GM19395 (cell line): ENCODE data around the gene RASGEF1C.
A peak's percentile ranks its signal among the peaks of the same experiment; 100 is the strongest.

Experiments used
- ATAC-seq: cut with Tn5 transposase; IDR thresholded peaks from one replicate; pipeline ENCODE4 v1.9.1; 2021; ENCODE audit warnings: mild to moderate bottlenecking, moderate library complexity; ENCODE audit not compliant: unreplicated experiment

Gene RASGEF1C

DNA sequence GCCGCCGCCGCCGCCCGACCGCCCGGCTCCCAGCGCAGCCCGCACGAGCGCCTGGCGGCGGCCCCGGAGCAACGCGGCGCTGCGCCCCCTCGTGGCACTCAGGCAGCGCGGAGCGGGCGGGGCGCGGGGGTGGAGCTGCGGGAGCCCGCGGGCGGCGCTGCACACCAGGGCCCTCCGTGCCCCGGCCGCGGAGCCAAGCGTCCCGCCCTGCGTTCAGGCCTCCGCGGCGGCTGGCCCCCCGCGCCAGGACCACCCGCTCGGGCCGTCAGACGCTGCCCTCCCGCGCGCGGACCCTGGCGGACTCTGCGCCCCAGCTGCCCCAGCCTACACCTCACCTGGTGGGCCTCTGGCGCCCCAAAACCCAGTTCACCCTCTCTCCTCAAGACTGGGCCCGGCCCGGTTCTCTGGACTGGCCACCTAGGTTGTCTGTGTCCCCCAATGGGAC is at the start of gene RASGEF1C:
RASGEF1C (minus strand) TSS at position 75 of the 445 bp plus-strand sequence. CDS start 71,159 bp downstream, outside the sequence.
- ATAC-seq = peak; percentile 54

- ATAC-seq = no peak
These were observed 44.2 kb upstream of the RASGEF1C start for GRCh38 chr5:180253036-180253824.

DNA sequence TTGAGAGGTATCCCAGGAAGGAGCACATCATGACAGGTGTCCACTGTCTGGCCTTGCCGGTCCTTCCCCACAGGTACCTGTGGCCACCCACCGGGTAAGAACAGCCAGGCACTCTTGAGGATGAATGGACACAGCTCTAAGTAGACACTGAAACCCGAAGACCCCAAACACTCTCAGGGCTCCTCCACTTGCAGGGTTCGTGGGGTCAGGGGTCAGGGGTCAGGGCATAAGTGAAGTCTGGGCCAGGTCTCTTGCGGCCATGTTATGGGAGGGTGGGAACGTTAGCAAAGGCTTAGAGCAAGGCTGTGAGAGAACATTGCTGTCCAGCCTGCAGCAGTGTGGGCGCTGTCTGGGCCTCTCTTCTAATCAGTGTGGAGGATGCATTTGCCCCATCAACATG is 42.9 kb upstream of the RASGEF1C start:
- ATAC-seq = no peak

- no peak for ATAC-seq
These were observed 42.1 kb upstream of the RASGEF1C start for GRCh38 chr5:180251141-180251540.

- ATAC-seq = no peak
These were observed 41.3 kb upstream of the RASGEF1C start for GRCh38 chr5:180250329-180250728.

DNA sequence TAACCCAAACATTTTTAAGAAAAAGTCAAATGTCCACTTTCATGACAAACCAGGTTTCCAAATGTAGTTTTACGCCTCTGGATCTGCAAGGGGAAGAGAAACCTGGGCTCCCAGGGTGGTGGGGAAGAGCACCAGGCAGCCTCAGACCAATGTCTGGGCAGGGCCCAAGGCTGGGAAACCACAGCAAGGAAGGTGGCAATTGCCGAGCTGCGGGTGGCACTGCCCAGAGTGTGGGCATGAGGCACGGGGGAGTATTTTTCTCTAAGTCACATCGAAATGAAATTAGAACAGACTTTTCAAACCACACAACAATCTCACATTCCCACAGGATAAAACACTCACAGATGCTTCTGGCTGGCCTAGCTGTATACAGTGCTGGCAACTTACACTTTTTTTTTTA is 32.6 kb upstream of the RASGEF1C start:
- ATAC-seq = no peak

DNA sequence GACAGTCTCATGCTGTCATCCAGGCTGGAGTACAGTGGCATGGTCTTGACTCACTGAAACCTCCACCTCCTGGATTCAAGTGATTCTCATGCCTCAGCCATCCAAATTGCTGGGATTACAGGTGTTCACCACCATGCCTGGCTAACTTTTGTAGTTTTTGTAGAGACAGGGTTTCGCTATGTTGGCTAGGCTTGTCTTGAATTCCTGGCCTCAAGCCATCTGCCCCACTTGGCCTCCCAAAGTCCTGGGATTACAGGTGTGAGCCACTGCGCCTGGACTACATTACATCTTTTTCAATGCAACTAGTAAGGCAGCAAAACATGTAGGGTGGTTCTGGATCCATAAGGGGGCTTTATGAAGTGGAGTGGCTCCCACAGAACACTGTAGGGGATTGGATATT is 29.6 kb upstream of the RASGEF1C start:
- no peak for ATAC-seq

- no peak for ATAC-seq
These were observed 26.8 kb upstream of the RASGEF1C start for GRCh38 chr5:180235846-180236245.

GRCh38 chr5:180235077-180235476 is 26.1 kb upstream of the RASGEF1C start:
- ATAC-seq = no peak

GRCh38 chr5:180234271-180234670 is 25.3 kb upstream of the RASGEF1C start:
- no peak for ATAC-seq

DNA sequence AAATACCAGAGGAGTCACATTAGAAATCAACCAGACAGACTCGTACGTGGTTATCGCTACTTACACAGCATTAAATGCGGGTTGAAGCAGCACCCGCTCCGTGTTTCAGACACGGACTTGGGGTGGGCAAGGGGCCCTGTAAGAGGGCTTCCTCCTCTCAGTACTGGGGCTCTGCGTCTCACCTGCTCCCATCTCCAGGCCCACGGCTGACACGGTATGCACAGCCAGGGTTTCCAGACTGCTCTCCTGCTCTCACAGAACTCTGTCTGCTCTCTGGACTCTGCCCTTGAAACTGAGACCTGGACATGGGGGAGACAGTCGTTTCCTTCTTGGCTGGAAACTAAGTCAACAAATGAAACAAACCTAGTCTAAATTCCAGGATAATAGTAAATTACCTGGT is 24.7 kb upstream of the RASGEF1C start:
- no peak for ATAC-seq

DNA sequence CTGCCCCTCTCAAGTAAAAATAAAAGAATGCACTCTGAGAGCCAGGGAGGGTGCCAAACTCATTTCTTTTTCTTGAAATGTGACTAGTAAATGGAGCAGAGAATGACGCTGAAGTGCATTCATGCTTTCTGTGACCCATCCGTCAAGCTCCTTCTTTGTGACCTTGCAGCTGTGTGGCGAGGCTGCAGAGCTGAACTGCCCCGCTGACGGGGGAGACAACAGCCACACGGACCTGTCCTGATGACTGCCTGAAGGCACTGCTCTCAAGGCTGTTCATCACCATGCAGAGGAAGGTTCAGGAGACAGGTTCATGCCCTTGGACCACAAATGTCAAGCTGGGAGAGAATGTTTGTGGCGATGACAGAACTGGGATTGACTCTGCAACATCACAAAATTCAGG is 21.0 kb upstream of the RASGEF1C start:
- ATAC-seq = no peak

DNA sequence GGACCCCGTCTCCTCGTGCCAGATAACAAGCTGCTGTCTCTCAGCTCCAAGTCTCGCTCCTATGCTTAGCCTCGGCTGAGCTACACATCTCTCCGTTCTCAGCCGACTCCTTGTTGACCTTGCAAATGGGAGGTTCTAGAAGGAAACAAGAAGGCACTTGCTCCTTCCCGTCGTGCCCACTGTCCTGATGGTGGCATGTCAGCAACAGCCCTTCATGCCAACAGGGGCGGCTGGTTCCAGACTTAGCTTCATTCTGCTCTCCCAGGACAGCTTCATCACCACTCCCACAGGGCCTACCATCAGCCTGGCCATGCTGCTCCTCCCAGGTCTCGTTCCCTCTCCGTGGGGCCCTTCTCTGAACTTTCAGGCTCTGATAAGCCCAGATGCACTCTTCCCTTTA is 13.0 kb upstream of the RASGEF1C start:
- ATAC-seq = no peak

DNA sequence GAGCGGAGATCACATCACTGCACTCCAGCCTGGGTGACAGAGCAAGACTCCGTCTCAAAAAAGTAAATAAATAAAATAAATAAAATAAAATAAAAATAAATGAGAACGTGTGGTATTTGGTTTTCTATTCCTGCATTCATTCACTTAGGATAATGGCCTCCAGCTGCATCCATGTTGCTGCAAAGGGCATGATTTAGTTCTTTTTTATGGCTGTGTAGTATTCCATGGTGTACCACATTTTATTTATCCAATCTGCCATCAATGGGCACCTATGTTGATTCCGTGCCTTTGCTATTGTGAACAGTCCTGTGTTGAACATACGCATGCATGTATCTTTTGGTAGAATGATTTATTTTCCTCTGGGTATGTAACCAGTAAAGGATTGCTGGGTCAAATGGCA is 8.8 kb upstream of the RASGEF1C start:
- no peak for ATAC-seq

DNA sequence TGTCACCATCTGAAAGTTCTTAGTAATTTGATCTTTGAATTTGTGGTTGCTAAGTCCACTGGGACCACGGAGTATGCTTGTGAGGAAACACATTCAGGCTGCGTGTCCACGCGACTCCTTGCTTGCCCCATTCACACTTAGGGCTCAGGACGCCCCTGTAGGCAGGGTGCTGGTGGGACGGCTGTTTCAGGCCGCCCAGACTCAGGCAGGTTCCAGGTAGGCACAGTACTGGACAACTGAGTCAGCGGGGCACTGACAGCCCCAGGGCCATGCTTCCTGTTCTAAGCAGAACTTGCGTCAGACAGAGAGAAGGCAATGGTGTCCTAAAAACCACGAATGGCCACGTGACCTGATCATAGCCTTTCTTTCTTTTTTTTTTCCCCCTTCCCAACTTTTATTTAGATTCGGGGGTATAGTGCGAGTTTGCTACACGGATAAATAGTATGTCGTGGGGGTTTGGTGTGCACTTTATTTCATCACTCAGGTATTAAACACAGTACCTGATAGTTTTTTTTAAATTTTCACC is 7.7 kb upstream of the RASGEF1C start:
- no peak for ATAC-seq

DNA sequence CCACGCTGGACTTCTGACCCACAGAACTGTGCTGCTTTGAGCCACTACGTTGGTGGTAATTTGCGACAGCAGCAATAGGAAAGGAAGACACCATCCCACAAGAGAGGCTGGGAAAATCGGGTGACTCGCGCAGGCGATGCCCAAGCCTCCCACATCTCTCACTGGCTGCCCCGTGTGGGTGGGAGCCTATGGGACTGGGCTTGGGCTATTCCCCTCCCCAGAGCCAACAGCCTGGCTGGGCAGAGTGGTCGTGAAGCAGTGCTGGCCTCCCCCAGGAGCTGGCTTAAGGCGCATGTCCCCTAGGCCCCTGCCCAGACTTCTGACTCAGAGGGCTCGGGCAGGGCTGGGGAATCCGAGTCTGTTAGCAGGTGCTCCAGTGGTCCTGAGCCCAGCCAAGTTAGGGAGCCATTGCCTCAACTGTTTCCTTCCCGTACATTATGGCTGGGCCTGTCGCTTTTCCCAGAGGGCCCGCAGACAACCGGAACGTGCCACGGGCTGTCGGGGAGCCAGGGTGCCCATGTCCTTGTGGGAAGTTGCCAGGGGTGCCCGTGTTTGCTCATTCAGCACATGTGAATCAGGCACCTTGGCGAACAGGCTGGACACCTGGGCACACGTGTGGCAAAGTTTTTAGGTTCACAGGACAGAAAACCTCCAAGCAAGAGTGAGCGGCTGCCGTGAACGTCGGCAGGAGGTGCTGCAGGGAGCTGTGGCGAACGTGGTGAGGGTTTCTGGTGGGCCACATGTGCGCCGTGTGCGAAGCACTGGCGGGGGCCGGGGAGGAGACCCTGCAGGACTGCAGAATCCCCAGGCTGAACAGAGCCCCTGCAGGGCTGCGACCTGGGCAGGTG is 7.0 kb upstream of the RASGEF1C start:
- no peak for ATAC-seq

DNA sequence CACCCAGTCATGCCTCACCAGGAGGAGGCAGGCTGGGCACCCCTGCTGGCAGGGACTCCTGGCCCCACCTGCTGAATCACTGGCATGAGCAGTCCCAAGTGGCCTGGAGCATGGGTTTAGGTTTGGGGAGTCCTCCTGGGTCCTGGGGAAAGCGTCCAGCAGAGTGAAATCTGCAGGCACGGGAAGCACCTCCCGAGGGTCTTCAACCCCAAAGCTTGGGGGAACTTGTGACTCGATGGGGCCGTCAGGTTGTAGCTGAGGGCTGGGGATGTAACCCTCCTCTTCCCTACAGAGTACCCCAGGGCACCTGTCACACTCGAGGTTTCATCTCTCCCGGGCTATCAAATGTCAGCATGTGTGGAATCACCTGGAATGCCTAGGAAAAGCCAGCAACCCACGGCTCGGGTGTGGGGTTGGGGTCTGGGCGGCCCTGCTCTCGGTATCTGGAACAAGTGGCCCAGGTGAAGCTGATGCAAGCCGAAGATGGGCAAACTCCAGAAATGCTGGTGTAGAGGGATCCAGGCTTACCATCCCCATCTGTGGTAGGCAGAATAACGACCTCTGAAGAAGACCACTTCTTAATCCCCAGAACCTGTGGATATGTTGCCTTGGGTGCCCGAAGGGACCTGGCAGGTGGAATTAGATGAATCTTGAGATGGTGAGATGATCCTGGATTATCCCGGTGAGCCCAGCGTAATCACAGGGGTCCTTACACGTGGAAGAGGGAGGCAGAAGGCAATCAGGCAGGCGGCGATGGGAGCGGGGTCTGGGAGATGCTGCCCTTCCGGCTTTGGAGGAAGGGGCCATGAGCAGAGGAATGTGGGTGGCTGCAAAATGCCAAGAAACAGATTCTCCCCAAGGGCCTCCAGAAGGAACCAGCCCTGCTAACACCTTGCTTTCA is 6.1 kb upstream of the RASGEF1C start:
- ATAC-seq = no peak

DNA sequence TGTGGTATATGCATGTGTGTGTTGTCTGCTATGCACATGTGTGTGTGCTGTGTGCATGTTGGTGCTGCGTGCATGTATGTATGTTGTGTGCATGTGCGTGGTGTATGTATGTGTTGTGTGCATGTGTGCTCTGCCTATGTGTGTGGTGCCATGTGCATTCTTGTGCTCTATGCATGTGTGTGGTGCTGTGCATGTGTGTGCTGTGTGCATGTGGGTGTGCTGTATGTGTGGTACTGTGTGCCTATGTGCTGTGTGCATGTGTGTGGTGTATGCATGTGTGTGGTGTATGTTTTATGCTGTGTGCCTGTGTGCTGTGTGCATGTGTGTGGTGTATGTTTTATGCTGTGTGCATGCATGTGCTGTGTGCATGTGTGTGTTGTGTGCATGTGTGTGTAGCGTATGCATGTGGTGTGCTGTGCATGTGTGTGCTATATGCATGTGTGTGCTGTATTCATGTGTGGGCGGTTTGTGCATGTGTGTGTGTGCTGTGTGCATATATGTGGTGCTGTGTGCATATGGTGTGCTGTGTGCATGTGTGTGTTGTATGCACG is 4.7 kb upstream of the RASGEF1C start:
- no peak for ATAC-seq

DNA sequence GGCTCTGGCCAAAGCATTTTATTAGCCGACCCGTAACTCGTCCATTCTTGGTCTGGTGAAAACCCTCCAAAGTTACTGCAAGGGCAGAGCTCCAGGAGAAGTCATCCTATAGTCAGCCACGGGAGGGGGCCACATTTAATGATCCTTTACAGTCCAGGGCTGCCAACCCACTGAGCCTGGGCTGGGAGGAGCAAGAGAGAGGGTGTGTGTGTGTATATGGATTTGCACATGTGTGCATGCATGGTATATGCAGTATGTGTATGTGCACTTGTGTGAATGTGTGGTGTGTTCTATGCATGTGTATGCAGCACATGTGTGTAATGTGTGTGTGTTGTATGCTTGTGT is 4.2 kb upstream of the RASGEF1C start:
- ATAC-seq = no peak
